ENCODE results near the gene PRKCD.
A peak's percentile ranks its signal among the peaks of the same experiment; 100 is the strongest.

PRKCD gene

GRCh38 chr3:53153980-53154379 is 7.0 kb upstream of the PRKCD start:
- Histone ChIP-seq H3K9me3 (no peaks in the 10 kb centered on the region), H3K4me3 (ENCODE audit: low read depth in 1 of 2, low read length in 1 of 2) (no peak overlapping the region), H3K27me3 (peaks cover 25% of the 10 kb centered on the region)

GRCh38 chr3:53154881-53155285 is 6.1 kb upstream of the PRKCD start:
- no peaks in the 10 kb centered on the region for H3K9me3 ChIP-seq
- no peak overlapping the region for H3K27ac ChIP-seq
- TF ChIP-seq, protein P1, sequence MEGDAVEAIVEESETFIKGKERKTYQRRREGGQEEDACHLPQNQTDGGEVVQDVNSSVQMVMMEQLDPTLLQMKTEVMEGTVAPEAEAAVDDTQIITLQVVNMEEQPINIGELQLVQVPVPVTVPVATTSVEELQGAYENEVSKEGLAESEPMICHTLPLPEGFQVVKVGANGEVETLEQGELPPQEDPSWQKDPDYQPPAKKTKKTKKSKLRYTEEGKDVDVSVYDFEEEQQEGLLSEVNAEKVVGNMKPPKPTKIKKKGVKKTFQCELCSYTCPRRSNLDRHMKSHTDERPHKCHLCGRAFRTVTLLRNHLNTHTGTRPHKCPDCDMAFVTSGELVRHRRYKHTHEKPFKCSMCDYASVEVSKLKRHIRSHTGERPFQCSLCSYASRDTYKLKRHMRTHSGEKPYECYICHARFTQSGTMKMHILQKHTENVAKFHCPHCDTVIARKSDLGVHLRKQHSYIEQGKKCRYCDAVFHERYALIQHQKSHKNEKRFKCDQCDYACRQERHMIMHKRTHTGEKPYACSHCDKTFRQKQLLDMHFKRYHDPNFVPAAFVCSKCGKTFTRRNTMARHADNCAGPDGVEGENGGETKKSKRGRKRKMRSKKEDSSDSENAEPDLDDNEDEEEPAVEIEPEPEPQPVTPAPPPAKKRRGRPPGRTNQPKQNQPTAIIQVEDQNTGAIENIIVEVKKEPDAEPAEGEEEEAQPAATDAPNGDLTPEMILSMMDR (IDR thresholded peaks at IDR 0.05) = no peak
- no peak overlapping the region for H3K4me3 ChIP-seq (ENCODE audit: low read depth in 1 of 2, low read length in 1 of 2)
- peaks cover 62 to 68% of the 10 kb centered on the region in 2 experiments for H3K4me1 ChIP-seq (ENCODE audit: control insufficient read depth in 1 of 2, insufficient read depth in 1 of 2, low read depth in 1 of 2, low read length in 1 of 2)
- peaks cover 25% of the 10 kb centered on the region for H3K27me3 ChIP-seq
- H3K36me3 ChIP-seq = no peaks in the 10 kb centered on the region

More at GRCh38 chr3:53153980-53154379, 7.0 kb upstream of the PRKCD start:
- Histone ChIP-seq H3K27ac (no peak overlapping the region), H3K4me1 (ENCODE audit: control insufficient read depth in 1 of 2, insufficient read depth in 1 of 2, low read depth in 1 of 2, low read length in 1 of 2) (peaks cover 58 to 64% of the 10 kb centered on the region in 2 experiments), H3K36me3 (no peaks in the 10 kb centered on the region)
- TF ChIP-seq, protein P1 (IDR thresholded peaks at IDR 0.05) = no peak

DNA sequence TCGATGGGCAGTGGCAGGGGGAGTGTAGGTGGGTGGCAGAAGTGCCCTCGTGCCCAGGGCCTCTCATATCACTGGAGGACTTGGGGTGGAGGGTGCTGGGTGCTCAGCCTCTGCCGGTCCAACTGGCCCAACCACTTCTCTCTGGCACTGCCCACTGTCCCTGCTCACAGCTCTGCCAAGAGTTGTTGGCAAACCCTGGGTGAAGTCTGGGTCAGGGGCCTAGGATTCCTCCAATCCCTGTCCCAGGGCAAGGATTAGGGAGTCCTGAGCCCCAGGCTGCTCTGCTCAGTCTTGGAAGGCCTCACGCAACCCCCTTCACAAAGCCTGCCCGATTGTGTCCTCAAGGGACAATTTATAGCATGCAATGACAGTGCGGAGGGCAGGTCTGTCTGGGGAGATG is 5.2 kb upstream of the PRKCD start:
- Histone ChIP-seq H3K4me1 (ENCODE audit: control insufficient read depth in 1 of 2, insufficient read depth in 1 of 2, low read depth in 1 of 2, low read length in 1 of 2) (peaks cover 67% of the 10 kb centered on the region in 2 experiments), H3K27ac (no peak overlapping the region), H3K9me3 (no peaks in the 10 kb centered on the region), H3K4me3 (ENCODE audit: low read depth in 1 of 2, low read length in 1 of 2) (no peak overlapping the region), H3K27me3 (peaks cover 25% of the 10 kb centered on the region), H3K36me3 (no peaks in the 10 kb centered on the region)
- TF ChIP-seq, protein P1 (IDR thresholded peaks at IDR 0.05) = no peak

DNA sequence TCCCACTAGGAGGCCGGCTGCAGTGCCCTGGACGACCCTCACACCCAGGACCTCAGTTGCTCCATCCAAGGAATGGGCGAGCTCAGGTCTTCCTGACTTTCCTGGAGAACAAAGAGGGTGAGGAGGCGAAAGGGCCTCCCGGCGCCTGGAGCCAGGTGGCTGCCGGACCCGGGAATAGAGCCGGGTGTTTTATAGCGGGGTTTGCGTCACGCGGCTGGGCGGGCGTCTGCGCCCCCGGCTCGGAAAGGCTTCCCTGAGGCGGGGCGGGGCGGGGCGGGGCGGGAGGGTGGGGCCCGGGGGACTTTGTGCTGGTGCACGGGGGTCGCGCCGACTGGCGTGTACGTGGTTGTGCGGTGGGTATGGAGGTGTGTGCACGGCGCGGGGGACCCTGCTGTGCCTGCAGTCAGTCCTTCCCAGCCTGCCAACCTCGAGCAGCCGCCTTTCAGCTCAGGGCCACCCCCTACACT is 4.6 kb upstream of the PRKCD start:
- no peak overlapping the region for H3K4me3 ChIP-seq (ENCODE audit: low read depth in 1 of 2, low read length in 1 of 2)
- TF ChIP-seq, protein P1 (IDR thresholded peaks at IDR 0.05) = no peak
- no peaks in the 10 kb centered on the region for H3K36me3 ChIP-seq
- H3K9me3 ChIP-seq = no peaks in the 10 kb centered on the region
- H3K4me1 ChIP-seq (ENCODE audit: control insufficient read depth in 1 of 2, insufficient read depth in 1 of 2, low read depth in 1 of 2, low read length in 1 of 2) = peaks cover 65 to 69% of the 10 kb centered on the region in 2 experiments
- no peak overlapping the region for H3K27ac ChIP-seq
- H3K27me3 ChIP-seq = peaks cover 25% of the 10 kb centered on the region

GRCh38 chr3:53157974-53158580 is 2.9 kb upstream of the PRKCD start:
- peak overlapping the region; percentile 99 for H3K27ac ChIP-seq
- H3K36me3 ChIP-seq = no peaks in the 10 kb centered on the region
- H3K27me3 ChIP-seq = peaks cover 25% of the 10 kb centered on the region
- H3K4me3 ChIP-seq (ENCODE audit: low read depth in 1 of 2, low read length in 1 of 2) = no peak overlapping the region
- H3K9me3 ChIP-seq = no peaks in the 10 kb centered on the region
- TF ChIP-seq, protein P1 (IDR thresholded peaks at IDR 0.05) = no peak
- H3K4me1 ChIP-seq (ENCODE audit: control insufficient read depth in 1 of 2, insufficient read depth in 1 of 2, low read depth in 1 of 2, low read length in 1 of 2) = peaks cover 57% of the 10 kb centered on the region in 2 experiments

Data from neutrophil (primary cell).